ENCODE results near the gene PTGR3.

The PTGR3 gene

GRCh38 chr18:75204732-75205513, 4.0 kb downstream of the PTGR3 start:
- TF ChIP-seq YY1 (IDR thresholded peaks at IDR 0.05; ENCODE audit: low read depth), result no peak
- TF ChIP-seq TEAD4 (IDR thresholded peaks at IDR 0.05), result no peak
- no peak for TF ChIP-seq TAF1 (IDR thresholded peaks at IDR 0.05; ENCODE audit: low read depth)
- TF ChIP-seq ZBTB7A (IDR thresholded peaks at IDR 0.05; ENCODE audit: low read depth), result no peak
- TF ChIP-seq REST (IDR thresholded peaks at IDR 0.05; ENCODE audit: low read depth), result no peak
- TF ChIP-seq NFIC (IDR thresholded peaks at IDR 0.05), result no peak
- no peak for TF ChIP-seq FOXM1 (IDR thresholded peaks at IDR 0.05; ENCODE audit: borderline replicate concordance, low read depth)
- no peak for TF ChIP-seq TCF12 (IDR thresholded peaks at IDR 0.05; ENCODE audit: low read depth)
- TF ChIP-seq CEBPB (IDR thresholded peaks at IDR 0.05), result no peak
- no peak for TF ChIP-seq EGR1 (IDR thresholded peaks at IDR 0.05)
- no peak for TF ChIP-seq CREB1 (IDR thresholded peaks at IDR 0.05; ENCODE audit: low read depth)
- no peak for TF ChIP-seq RAD21 (IDR thresholded peaks at IDR 0.05; ENCODE audit: low read depth)
- TF ChIP-seq MAX (IDR thresholded peaks at IDR 0.05), result no peak
- TF ChIP-seq USF1 (IDR thresholded peaks at IDR 0.05), result no peak
- TF ChIP-seq EP300 (IDR thresholded peaks at IDR 0.05; ENCODE audit: borderline replicate concordance), result no peak

GRCh38 chr18:75204269-75204731, 4.6 kb downstream of the PTGR3 start:
- no peak for TF ChIP-seq MAX (IDR thresholded peaks at IDR 0.05)
- TF ChIP-seq USF1 (IDR thresholded peaks at IDR 0.05), result no peak
- no peak for TF ChIP-seq REST (IDR thresholded peaks at IDR 0.05; ENCODE audit: low read depth)
- no peak for TF ChIP-seq EGR1 (IDR thresholded peaks at IDR 0.05)
- TF ChIP-seq TAF1 (IDR thresholded peaks at IDR 0.05; ENCODE audit: low read depth), result no peak
- TF ChIP-seq ZBTB7A (IDR thresholded peaks at IDR 0.05; ENCODE audit: low read depth), result no peak
- TF ChIP-seq TCF12 (IDR thresholded peaks at IDR 0.05; ENCODE audit: low read depth), result no peak
- TF ChIP-seq EP300 (IDR thresholded peaks at IDR 0.05; ENCODE audit: borderline replicate concordance), result no peak
- TF ChIP-seq CEBPB (IDR thresholded peaks at IDR 0.05), result no peak
- no peak for TF ChIP-seq YY1 (IDR thresholded peaks at IDR 0.05; ENCODE audit: low read depth)
- TF ChIP-seq NFIC (IDR thresholded peaks at IDR 0.05), result no peak
- TF ChIP-seq RAD21 (IDR thresholded peaks at IDR 0.05; ENCODE audit: low read depth), result no peak
- no peak for TF ChIP-seq CREB1 (IDR thresholded peaks at IDR 0.05; ENCODE audit: low read depth)
- no peak for TF ChIP-seq FOXM1 (IDR thresholded peaks at IDR 0.05; ENCODE audit: borderline replicate concordance, low read depth)
- no peak for TF ChIP-seq TEAD4 (IDR thresholded peaks at IDR 0.05)

- no peak for TF ChIP-seq EGR1 (IDR thresholded peaks at IDR 0.05)
- no peak for TF ChIP-seq EP300 (IDR thresholded peaks at IDR 0.05; ENCODE audit: borderline replicate concordance)
- no peak for TF ChIP-seq REST (IDR thresholded peaks at IDR 0.05; ENCODE audit: low read depth)
- no peak for TF ChIP-seq TEAD4 (IDR thresholded peaks at IDR 0.05)
- no peak for TF ChIP-seq NFIC (IDR thresholded peaks at IDR 0.05)
- no peak for TF ChIP-seq CEBPB (IDR thresholded peaks at IDR 0.05)
- TF ChIP-seq TCF12 (IDR thresholded peaks at IDR 0.05; ENCODE audit: low read depth), result no peak
- no peak for TF ChIP-seq RAD21 (IDR thresholded peaks at IDR 0.05; ENCODE audit: low read depth)
- no peak for TF ChIP-seq ZBTB7A (IDR thresholded peaks at IDR 0.05; ENCODE audit: low read depth)
- no peak for TF ChIP-seq MAX (IDR thresholded peaks at IDR 0.05)
- TF ChIP-seq CREB1 (IDR thresholded peaks at IDR 0.05; ENCODE audit: low read depth), result no peak
- no peak for TF ChIP-seq TAF1 (IDR thresholded peaks at IDR 0.05; ENCODE audit: low read depth)
- no peak for TF ChIP-seq YY1 (IDR thresholded peaks at IDR 0.05; ENCODE audit: low read depth)
Observed at GRCh38 chr18:75203416-75204268, 5.3 kb downstream of the PTGR3 start.
